SK-N-DZ (cell line): ENCODE results near the gene AUTS2.

Experiments
- DNase-seq: peaks from one replicate; pipeline ENCODE4 v3.0.0-alpha.2; 2015; ENCODE audit warnings: low spot score

Gene AUTS2

GRCh38 chr7:70770154-70770553, 1171.9 kb downstream of the AUTS2 start:
- no peak for DNase-seq

GRCh38 chr7:70771451-70771850, 1173.2 kb downstream of the AUTS2 start:
- DNase-seq: no peak

GRCh38 chr7:70772891-70773290, 1174.6 kb downstream of the AUTS2 start:
- no peak for DNase-seq

- no peak for DNase-seq
Observed at GRCh38 chr7:70773406-70773805, 1175.1 kb downstream of the AUTS2 start.

- no peak for DNase-seq
Observed at GRCh38 chr7:70774950-70775527, 1176.8 kb downstream of the AUTS2 start.

- DNase-seq: peak; percentile 46
Observed at GRCh38 chr7:70775570-70776156, 1177.4 kb downstream of the AUTS2 start.

- DNase-seq: no peak
Observed at GRCh38 chr7:70776627-70777101, 1178.4 kb downstream of the AUTS2 start.

- DNase-seq: no peak
Observed at GRCh38 chr7:70777251-70777650, 1179.0 kb downstream of the AUTS2 start.

GRCh38 chr7:70778585-70778984, 1180.3 kb downstream of the AUTS2 start:
- no peak for DNase-seq

- DNase-seq: no peak
Observed at GRCh38 chr7:70779321-70779720, 1181.0 kb downstream of the AUTS2 start.

- DNase-seq: no peak
Observed at GRCh38 chr7:70781922-70782311, 1183.6 kb downstream of the AUTS2 start.

- no peak for DNase-seq
Observed at GRCh38 chr7:70782796-70783195, 1184.5 kb downstream of the AUTS2 start.

GRCh38 chr7:70785427-70785826, 1187.2 kb downstream of the AUTS2 start:
- DNase-seq: no peak

- no peak for DNase-seq
Observed at GRCh38 chr7:70786076-70786475, 1187.8 kb downstream of the AUTS2 start.

GRCh38 chr7:70787286-70787685, 1189.0 kb downstream of the AUTS2 start:
- no peak for DNase-seq

- DNase-seq: no peak
Observed at GRCh38 chr7:70787771-70788170, 1189.5 kb downstream of the AUTS2 start.

- DNase-seq: peak; percentile 17
Observed at GRCh38 chr7:70788276-70788675, 1190.0 kb downstream of the AUTS2 start.

GRCh38 chr7:70789481-70790214, 1191.4 kb downstream of the AUTS2 start:
- DNase-seq: no peak

GRCh38 chr7:70790215-70791073, 1192.2 kb downstream of the AUTS2 start:
- DNase-seq: no peak

- no peak for DNase-seq
Observed at GRCh38 chr7:70791341-70791740, 1193.1 kb downstream of the AUTS2 start.

GRCh38 chr7:70793060-70793459, 1194.8 kb downstream of the AUTS2 start:
- no peak for DNase-seq

GRCh38 chr7:70793821-70794220, 1195.5 kb downstream of the AUTS2 start:
- no peak for DNase-seq
